Measurements from ENCODE around the gene SPACA6.
A peak's percentile ranks its signal among the peaks of the same experiment; 100 is the strongest.
"Not testable (repeated sequence)": the region's sequence is repeated elsewhere in the genome, so short reads cannot be mapped to it uniquely, and the experiment has no call there.

The SPACA6 gene

DNA sequence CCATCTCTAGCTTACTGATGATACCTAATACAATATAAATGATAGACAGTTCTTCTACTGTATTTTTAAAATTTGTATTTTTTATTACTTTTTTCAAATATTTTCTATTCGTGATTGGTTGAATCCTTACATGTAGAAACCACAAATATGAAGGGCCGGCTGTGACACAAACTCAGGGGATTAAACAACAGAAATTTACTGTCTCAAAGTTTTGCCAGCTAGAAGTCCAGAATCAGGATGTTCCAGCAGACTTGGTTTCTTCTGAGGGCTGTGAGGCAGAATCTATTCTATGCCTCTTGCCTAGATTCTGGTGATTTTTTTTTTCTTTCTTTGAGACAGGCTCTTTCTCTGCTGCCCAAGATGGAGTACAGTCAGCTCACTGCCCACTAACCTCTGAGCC, 44.8 kb downstream of the SPACA6 start:
- no peak for DNase-seq (ENCODE audit: low spot score)

DNA sequence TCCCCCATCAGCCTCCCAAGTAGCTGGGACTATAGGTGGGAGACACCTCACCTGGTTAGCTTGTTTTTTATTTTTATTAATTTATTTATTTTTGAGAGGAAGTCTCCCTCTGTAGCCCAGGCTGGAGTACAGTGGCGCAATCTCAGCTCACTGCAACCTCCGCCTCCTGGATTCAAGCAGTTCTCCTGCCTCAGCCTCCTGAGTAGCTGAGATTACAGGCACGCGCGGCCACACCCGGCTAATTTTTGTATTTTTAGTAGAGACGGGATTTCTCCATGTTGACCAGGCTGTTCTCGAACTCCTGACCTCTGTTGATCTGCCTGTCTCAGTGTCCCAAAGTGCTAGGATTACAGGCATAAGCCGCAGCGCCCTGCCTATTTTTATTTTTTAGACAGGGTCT, 45.4 kb downstream of the SPACA6 start:
- DNase-seq (ENCODE audit: low spot score) = not testable (repeated sequence)

DNA sequence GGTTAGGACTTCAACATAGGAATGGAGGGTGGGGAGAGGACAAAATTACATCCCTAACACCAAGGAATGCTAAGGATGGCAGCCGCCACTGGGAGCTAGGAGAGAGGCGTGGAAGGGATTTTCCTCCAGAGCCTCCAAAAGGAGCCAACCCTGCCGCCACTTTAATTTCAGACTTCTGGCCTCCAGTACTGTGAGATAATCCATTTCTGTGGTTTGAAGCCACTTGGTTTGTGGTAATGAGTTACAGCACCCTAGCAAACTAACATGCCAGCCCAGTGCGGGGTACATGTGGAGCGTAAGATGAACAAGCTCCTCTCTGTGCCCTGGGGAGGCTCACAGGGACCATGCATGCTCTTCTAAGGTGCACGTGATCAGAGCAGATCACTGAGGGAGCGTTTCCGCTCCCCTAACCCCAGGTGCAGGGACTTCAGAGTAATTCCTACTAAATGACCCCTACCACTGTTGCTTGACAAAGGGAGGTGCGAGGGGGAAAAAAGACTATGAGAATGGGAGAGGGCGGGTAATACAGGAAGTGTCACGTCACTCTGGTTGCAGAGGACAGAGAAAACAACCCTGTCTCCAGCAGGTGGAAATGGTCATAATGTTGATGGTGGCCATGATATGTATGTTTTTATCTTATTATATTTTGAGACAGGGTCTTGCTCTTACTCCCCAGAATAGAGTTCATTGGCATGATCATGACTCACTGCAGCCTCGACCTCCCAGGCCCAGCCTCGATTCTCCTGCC, 46.5 kb downstream of the SPACA6 start:
- no peak for DNase-seq (ENCODE audit: low spot score)

DNA sequence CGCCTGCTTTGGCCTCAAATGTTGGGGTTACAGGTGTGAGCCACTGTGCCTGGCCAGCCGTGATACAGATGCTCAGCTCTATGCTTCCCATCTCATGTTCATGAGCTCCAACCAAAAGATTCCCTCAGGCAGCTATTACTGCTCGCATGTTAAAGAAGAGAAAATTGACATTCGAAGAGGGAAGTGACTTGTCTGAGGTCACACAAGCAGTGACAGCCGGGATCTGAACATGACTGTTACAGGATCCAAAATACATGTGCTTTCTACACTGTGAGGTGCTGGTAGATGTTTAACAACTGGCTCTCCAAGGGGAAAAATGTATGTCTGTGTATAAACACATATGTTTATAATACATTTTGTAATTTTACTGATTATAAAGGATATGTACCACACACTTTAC, 47.2 kb downstream of the SPACA6 start:
- no peak for DNase-seq (ENCODE audit: low spot score)

DNA sequence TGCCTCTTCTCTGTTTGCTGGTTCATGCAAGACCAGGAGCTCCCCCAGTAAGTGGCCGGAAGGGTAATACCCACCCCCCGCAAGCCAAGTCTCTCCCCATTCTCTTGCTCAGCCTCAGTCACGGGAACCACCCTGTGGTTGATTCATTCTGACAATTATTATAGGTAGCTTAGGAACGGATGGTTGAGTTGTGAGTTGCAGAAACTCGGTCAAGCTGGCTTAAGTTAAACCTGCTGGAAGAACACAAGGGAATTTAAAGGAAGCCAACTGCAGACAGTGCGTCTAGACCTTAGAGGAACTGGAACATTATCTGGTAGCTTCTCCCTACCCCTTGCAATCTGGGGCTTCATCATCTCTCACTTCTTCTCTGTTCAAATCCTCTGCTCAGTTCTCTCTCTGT, 49.7 kb downstream of the SPACA6 start:
- no peak for DNase-seq (ENCODE audit: low spot score)

DNA sequence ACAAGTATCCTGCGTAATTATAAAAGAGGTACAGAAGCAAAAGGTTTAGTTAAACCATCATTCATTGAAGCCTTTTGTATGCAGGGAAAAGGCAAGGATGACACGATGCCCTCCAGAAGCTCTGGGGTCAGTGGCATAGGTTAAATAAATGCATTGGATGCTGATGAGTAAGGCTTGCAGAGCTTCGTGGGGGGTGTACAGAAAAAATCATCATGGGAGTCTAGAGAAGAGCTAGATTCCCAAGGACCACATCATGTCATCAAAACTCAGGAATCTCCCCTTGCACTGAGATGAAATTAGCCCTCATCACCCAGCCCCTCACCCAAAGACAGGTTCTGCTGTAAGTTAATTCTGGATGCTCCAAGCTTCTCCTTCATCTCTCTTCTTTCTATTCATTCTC, 50.3 kb downstream of the SPACA6 start:
- DNase-seq (ENCODE audit: low spot score) = no peak

DNA sequence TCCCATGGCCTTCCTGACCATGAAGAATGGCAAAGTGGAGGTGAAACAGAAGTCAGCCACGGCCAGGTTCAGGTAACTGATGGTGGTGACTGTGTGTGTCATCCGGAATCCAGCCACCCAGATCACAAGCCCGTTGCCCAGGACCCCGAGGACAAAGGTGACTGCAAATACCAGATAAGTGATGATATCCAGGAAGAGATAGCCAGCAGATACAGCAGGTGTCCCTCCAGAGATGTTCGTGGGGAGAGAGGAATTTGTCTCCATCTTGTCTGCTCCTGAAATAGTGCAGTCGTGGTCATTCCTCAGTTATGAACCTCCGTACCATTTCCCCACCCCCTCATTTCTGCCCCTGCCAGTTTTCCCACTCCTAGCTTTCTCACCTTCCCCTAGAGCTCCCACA, 53.6 kb downstream of the SPACA6 start:
- DNase-seq (ENCODE audit: low spot score) = no peak

DNA sequence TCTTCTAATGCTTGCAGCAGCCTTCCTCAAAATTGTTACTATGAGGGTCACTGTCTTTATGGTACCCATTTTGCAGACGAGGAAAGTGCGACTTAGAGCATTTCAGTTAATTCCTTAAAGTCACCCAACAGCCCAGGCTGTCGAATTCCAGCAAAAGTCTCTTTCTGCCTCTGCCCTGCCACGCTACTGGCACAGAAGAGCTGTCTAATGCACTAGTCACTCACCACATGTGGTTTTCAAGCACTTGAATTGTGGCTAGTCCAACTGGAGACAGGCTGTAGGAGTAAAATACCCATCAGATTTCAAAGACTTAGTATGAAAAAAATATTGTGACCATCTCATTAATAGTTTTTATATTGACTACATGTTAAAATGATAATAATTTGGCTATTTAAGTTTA, 56.8 kb downstream of the SPACA6 start:
- no peak for DNase-seq (ENCODE audit: low spot score)

DNA sequence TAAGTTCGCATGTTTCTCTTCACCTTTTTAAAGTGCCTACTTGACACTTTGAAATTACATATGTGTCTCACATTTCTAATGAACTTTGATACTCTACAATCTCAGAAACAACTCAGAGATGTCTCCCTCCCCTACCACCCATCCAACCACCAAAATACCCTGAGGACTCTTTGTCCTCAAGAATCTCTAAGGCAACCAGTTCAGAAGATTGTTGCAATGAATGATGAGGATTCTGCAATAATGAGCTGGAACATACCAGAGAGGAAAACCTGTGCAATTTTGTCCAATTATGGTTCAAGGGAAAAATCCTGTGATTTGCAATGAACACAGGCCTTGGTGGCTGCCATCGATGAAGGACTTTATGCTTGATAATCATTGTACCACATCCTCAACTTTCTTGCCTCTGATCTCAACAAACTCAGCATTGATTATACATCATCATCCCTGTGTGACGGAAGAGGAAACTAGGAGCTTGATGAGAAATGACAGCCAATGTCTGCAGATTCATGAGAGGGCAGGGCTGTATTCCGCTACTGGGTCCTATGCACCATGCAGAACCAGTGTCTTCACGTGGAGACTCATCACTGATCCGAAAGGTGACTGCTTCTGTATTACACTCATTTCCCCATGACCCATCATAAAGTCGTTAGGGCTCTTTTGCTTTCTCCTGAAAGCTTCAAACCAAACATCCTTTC, 57.4 kb downstream of the SPACA6 start:
- no peak for DNase-seq (ENCODE audit: low spot score)

DNA sequence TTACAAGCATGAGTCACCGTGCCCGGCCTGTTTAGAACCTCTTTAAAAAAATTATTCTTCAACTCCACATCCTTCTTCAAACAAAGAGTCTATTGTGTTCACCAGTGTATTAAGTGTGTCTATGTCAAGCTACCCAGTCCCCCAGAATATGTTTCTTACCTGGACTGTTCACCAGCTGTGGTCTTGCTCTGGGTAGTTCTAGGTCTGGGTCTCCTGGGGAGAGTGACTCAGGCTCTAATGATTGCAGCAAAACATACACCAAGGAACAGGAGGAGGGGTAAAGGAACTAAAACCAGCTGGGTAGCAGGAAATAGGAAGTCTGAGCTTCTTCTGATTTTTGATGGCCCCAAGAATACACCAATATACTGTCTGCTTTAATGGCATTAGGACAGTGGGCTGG, 58.5 kb downstream of the SPACA6 start, which contains the start of gene FPR1:
Gene FPR1, minus strand, starts transcription at position 224 of the 400 bp plus-strand sequence. CDS start 4,884 bp downstream, outside the sequence.
- DNase-seq (ENCODE audit: low spot score) = peak; percentile 63

DNA sequence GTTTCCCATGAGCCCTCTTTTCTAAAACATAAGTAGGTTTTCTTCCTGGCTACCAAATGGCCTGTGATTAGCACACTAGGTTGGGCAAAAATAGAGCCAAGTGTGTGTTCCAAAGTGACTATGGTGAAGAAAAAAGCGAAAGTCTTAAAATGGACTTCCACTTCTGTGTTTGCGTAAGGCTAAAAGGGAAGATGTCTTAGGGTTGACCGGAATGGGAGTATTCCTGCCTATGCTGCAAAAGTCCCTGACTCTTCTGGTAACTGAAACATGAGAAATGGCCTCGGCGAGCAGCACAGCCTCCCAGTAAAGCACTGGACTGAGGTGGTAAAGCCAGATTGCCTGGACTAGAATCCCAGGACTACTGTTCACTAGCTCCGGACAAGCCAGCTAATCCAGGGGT, 61.0 kb downstream of the SPACA6 start:
- DNase-seq (ENCODE audit: low spot score) = peak; percentile 55

DNA sequence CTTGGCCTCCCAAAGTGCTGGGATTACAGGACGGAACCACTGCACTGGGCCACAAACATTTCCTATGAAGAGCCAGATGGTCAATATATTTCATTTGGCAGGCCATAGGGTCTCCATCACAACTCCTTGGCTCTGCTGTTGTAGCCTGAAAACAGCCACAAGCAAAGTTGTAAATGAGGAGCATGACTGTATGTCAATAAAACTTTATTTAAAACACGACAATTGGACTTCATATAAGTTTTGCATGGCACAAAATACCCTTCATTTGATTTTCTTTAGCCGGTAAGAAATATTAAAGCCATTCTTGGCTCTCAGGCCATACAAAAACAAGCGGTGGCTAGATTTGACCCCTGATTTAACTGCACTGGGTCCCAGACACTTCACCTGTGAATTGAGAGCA, 61.6 kb downstream of the SPACA6 start:
- no peak for DNase-seq (ENCODE audit: low spot score)
